Measurements from ENCODE around the gene AGAP1. TPM values are rescaled to one million over a fixed set of nuclear protein-coding genes. Genes with fewer than 3 reads are reported as not detected.

AGAP1 gene
- total and polyA plus RNA-seq, 11 donors = 5.9 to 21.6 (median 18.9) TPM

DNA sequence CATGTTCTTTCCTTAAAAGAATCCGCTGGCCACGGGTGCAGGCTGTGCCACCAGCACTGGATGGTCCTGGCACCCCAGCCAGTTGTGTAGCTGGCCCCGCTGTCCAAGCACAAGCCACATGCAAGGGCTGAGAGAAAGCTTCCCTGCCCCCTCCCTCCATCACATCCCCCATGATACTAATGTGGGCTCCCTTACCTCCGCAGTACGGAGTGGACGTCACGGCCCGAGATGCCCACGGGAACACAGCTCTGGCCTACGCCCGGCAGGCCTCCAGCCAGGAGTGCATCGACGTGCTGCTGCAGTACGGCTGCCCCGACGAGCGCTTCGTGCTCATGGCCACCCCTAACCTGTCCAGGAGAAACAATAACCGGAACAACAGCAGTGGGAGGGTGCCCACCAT, 629.9 kb downstream of the AGAP1 start:
- H3K27ac ChIP-seq = no peak overlapping the region
- WGBS, 4 donors = 97 to 98% (median 97%) methylated on average over 15 to 19 of the region's 19 CpGs
- TF ChIP-seq, protein P1, sequence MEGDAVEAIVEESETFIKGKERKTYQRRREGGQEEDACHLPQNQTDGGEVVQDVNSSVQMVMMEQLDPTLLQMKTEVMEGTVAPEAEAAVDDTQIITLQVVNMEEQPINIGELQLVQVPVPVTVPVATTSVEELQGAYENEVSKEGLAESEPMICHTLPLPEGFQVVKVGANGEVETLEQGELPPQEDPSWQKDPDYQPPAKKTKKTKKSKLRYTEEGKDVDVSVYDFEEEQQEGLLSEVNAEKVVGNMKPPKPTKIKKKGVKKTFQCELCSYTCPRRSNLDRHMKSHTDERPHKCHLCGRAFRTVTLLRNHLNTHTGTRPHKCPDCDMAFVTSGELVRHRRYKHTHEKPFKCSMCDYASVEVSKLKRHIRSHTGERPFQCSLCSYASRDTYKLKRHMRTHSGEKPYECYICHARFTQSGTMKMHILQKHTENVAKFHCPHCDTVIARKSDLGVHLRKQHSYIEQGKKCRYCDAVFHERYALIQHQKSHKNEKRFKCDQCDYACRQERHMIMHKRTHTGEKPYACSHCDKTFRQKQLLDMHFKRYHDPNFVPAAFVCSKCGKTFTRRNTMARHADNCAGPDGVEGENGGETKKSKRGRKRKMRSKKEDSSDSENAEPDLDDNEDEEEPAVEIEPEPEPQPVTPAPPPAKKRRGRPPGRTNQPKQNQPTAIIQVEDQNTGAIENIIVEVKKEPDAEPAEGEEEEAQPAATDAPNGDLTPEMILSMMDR (IDR thresholded peaks at IDR 0.05) = no peak
- TF ChIP-seq POLR2A (IDR thresholded peaks at IDR 0.05) = no peak
- H3K36me3 ChIP-seq = peaks cover 0 to 66% (median 20%) of the 10 kb centered on the region in 9 donors
- ATAC-seq = no peak
- intact Hi-C loops (cut with DNase I) = no loop called here
- no peak overlapping the region for H3K4me3 ChIP-seq
- H3K27me3 ChIP-seq = no peaks in the 10 kb centered on the region
- no peaks in the 10 kb centered on the region for H3K9me3 ChIP-seq
- no peak for DNase-seq
- no peaks in the 10 kb centered on the region for H3K4me1 ChIP-seq

DNA sequence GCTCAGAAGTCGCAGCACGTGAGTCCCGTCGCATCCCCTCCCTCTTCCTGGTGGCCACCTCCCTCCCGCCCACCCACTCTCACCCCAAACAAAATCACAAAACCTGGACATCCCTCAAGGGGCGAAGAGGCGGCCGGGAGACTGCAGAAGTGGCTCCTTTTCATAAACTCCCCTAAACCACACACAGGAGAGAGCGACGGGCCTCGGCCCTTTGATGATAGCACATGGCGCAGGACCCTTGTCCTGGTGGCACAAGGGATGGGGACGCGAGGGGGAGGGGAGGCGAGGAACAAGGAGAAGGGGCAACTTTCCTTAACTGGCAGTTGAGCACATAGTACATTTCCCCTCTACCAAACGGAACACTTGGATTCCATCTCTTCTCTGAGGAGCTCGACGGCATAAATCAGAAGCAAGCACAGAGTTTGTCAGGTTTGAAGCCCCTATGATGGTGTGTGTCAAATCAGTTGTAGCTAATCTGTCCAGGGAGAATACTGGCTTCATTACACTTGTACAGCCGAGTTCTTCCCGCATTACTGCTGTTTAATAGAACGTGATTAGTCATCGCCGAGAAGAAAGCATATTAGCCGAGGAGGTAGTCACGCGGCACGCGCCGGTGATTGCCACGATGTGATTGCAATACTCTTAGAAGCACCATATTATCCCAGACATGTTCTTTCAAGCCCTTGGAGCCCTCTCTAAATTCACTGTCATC, 630.5 kb downstream of the AGAP1 start:
- H3K27me3 ChIP-seq = no peaks in the 10 kb centered on the region
- WGBS, 4 donors = 93 to 97% (median 94%) methylated on average over 30 of the region's 30 CpGs
- no peak overlapping the region for H3K27ac ChIP-seq
- TF ChIP-seq POLR2A (IDR thresholded peaks at IDR 0.05) = no peak
- TF ChIP-seq, protein P1 (IDR thresholded peaks at IDR 0.05) = no peak
- ATAC-seq (no peak), DNase-seq (no peak)
- no peaks in the 10 kb centered on the region for H3K4me1 ChIP-seq
- H3K36me3 ChIP-seq = peaks cover 0 to 66% (median 20%) of the 10 kb centered on the region in 9 donors
- no peaks in the 10 kb centered on the region for H3K9me3 ChIP-seq
- intact Hi-C loops (cut with DNase I) = no loop called here
- H3K4me3 ChIP-seq = no peak overlapping the region

DNA sequence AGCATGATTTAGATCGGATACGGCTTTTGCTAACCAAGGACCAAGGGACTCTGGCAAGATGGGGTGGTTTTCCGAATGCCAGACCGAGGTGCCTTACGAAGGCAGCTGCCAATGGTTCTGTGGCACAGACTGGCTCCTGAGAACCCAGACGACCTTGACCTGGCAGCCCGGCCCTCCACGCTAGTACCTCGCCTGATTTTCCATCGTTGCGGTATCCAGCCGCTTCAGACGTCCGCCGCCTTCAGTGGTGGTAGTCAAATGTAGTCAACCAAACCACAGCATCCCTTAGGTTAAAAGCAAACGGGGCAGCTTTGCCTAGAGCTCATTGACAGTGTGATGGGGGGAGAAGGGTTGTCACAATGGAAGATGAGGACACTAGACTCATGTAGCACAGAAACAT, 631.7 kb downstream of the AGAP1 start:
- intact Hi-C loops (cut with DNase I) = no loop called here
- Histone ChIP-seq H3K4me3 (no peak overlapping the region), H3K4me1 (no peaks in the 10 kb centered on the region), H3K27me3 (no peaks in the 10 kb centered on the region), H3K9me3 (no peaks in the 10 kb centered on the region), H3K36me3 (peaks cover 0 to 59% (median 20%) of the 10 kb centered on the region in 9 donors), H3K27ac (no peak overlapping the region)
- no peak for TF ChIP-seq POLR2A (IDR thresholded peaks at IDR 0.05)
- TF ChIP-seq, protein P1 (IDR thresholded peaks at IDR 0.05) = no peak
- ATAC-seq (no peak), DNase-seq (no peak)
- 93 to 96% (median 95%) methylated on average over 16 of the region's 16 CpGs for WGBS, 4 donors

DNA sequence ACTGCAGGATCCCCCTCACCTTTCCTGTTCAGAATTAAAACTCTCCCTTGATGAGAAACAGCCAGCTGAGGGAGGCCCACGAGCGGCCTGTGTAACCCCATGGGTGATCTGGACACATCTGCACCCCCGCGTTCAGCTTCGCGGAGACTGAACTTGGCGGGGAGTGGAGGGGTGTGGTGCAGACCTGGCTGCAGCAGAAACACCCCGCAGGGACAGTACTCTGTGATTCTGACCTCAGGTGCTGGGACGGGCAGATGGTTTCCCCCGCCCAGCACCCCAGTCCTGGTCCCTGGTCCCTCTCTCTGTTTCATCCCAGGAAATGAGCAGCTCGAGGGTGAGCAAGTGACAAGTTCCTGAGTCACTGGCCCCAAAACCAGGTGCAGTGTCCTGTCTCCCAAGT, 633.2 kb downstream of the AGAP1 start:
- intact Hi-C loops (cut with DNase I) = no loop called here
- TF ChIP-seq, protein P1 (IDR thresholded peaks at IDR 0.05) = no peak
- no peak for TF ChIP-seq POLR2A (IDR thresholded peaks at IDR 0.05)
- Histone ChIP-seq H3K27me3 (no peaks in the 10 kb centered on the region), H3K27ac (no peak overlapping the region), H3K4me1 (no peaks in the 10 kb centered on the region), H3K9me3 (no peaks in the 10 kb centered on the region), H3K4me3 (no peak overlapping the region), H3K36me3 (peaks cover 0 to 54% (median 20%) of the 10 kb centered on the region in 9 donors)
- DNase-seq (no peak), ATAC-seq (no peak)
- WGBS, 4 donors = 92 to 94% (median 93%) methylated on average over 9 to 11 of the region's 11 CpGs

All from heart left ventricle (tissue), 16 donors.